ENCODE measurements around the gene RNPS1.

The RNPS1 gene

GRCh38 chr16:2234813-2235170, 33.1 kb downstream of the RNPS1 start:
- no peak for DNase-seq

DNA sequence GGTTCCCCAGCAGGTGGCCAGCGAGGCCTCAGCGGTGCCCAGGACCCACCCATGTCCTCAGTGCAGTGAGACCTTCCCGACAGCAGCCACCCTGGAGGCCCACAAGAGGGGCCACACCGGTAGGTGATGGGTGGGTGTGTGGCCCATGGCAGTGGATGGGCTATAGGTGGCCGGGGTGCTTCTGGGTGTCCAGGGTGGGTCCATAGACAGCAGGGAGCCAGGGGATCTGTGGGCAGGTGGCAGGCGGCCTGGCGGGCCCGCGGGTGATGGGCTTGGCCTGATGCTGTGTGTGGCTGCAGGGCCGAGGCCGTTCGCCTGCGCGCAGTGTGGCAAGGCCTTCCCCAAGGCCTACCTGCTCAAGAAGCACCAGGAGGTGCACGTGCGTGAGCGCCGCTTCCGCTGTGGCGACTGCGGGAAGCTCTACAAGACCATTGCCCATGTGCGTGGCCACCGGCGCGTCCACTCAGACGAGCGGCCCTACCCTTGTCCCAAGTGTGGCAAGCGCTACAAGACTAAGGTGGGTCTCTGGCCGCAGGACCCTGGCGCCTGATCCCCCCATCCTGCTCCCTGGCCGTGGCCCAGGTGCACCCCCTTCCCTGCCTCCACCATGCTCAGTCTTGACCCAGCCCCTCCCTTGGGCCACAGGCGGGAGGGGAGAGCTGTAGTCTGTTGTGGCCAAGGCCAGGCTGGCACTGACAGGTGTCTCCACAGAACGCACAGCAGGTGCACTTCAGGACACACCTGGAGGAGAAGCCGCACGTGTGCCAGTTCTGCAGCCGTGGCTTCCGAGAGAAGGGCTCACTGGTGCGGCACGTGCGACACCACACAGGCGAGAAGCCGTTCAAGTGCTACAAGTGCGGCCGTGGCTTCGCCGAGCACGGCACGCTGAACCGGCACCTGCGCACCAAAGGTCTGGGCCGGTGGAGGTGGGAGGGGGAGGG, 33.8 kb downstream of the RNPS1 start:
- DNase-seq, result no peak

- no peak for DNase-seq
Observed at GRCh38 chr16:2233046-2233775, 34.7 kb downstream of the RNPS1 start.

- DNase-seq, result no peak
Observed at GRCh38 chr16:2232094-2232990, 35.6 kb downstream of the RNPS1 start.

GRCh38 chr16:2231016-2231931, 36.7 kb downstream of the RNPS1 start:
- no peak for DNase-seq

DNA sequence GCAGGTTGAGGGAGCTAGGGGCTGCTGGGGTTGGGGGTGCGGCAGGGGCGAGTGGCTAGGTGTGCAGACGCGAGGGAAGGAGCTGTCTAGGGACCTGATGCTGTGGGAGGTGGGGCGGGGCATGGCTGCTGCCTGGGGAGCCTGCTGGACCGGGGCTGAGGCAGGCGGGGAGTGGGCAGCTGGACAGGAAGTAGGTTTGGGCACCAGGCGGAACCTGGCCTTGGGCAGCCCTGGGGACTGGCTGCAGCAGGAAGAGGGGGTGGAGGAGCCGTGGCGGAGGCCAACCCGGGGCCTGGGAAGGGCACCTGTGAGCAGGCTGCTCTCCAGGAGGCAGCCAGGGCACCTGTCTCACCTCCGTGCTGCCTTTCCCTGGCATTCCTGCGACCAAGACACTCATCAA, 37.5 kb downstream of the RNPS1 start:
- DNase-seq, result no peak

GRCh38 chr16:2229632-2230250, 38.2 kb downstream of the RNPS1 start:
- DNase-seq, result no peak

GRCh38 chr16:2229091-2229490, 38.8 kb downstream of the RNPS1 start:
- DNase-seq, result no peak

DNA sequence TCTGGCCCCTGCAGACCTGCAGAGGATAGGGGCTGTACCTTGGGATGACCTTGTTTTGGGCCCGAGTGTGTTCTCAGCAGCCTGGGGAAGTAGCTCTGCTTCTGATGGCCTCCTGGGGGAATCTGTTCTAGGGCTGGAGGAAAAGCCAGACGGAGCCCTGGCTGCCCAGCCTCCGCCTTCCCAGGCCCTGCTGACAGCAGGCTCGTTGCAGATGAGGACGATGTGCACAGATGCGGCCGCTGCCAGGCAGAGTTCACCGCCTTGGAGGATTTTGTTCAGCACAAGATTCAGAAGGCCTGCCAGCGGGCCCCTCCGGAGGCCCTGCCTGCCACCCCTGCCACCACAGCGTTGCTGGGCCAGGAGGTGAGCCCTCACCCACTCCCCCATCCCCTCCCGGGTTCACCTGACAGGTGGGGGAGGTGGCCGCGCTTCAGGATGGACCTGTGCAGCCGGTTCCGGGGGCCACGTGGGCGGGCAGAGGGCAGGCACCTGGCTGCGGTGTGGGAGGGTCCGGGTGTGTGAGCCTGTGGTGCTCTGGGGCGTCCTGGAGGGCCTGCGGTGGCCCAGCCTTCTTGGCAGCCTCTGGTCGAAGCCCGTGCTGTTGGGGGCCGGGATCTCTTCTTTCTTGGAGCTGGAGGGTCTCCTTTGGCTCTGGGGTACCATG, 39.6 kb downstream of the RNPS1 start:
- DNase-seq, result no peak

DNA sequence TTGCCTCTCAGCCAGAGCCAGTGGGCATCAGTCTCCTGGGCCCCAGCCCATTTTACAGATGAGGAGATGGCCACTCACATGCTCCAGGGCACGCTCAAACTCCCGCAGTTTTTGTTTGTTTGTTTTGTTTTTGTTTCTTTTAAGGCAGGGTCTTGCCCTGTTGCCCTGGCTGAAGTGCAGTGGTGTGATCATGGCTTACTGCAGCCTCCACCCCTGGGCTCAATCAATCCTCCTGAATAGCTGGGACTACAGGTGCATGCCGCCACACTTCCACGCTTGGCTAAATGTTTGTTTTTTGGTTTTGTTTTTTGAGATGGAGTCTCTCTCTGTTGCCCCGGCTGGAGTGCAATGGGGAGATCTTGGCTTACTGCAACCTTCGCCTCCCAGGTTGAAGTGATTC, 41.0 kb downstream of the RNPS1 start:
- no peak for DNase-seq

DNA sequence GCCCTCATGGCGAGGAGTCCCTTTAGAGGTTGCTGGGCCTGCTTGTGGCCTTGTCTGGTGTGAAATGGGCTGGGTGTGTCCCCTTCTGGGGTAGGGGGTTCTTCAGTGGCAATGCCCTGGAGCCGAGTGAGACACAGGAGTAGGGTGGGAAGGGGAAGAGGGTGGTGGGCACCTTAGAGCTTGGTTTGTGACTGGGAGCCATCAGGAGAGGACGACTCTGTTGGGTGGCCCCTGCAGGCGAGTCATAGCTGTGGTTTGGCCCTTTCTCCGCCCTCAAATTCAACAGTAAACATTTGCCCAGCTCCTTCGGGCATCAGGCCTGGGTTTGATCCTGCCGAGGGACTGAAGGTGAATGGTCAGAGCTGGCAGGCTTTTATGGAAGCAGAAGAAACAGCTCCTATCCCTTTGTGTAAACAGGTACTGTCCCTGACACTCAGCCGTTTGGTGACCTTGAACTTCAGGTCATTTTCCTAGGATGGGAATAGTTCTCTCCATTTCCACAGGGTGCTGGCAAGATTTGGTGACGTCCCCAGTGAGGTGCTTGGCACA, 41.6 kb downstream of the RNPS1 start:
- DNase-seq, result no peak

GRCh38 chr16:2223942-2224486, 43.9 kb downstream of the RNPS1 start:
- DNase-seq, result no peak

DNA sequence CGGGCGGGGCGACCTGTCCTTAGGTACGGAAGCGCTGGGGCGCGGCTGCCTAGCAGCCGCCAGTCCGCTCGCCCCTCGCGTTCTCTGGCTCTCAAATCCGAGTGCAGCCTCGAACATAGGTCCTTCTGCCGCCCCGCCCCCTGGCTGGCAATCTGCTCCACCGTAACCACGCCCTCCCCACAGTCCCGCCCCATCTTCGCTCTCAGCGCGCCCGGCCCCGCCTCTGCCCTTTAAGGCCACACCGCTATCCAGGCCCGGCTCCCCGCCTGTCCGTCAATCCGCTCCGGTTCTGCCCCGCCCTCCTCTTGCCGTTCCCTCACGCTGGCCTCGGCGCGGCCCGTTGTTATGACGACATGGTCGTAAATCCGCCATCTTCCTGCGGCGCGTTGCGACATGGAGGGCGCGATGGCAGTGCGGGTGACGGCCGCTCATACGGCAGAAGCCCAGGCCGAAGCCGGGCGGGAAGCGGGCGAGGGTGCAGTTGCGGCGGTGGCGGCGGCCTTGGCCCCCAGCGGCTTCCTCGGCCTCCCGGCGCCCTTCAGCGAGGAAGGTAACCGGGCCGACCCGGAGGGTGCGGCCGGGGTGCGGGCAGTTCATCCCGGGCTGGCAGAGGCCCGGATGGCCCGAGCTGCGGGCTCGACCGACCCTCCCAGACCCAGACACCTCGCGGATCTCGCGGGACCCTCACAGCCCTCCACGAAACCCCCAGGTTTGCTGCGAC, 44.5 kb downstream of the RNPS1 start, which contains the start of gene E4F1:
Gene E4F1, plus strand, starts transcription at position 371 of the 721 bp plus-strand sequence. Its CDS starts 23 bp downstream, at position 394.
- DNase-seq, result peak; percentile 95

DNA sequence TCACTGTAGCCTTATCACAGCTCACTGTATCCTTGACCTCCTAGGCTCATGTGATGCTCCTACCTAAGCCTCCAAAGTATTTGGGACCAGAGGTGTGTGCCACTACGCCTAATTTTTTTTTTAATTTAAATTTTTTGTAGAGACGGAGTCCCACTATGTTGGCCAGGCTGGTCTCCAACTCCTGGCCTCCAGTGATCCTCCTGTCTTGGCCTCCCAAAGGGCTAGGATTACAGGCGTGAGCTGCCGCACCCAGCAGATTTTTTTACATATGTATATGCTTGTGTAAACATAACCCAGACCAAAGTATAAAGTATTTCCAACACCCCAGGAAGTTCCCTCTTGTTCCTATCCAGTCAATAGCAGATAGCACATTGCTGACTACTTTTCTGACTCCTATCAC, 51.6 kb downstream of the RNPS1 start:
- DNase-seq, result no peak

GRCh38 chr16:2214719-2214968, 53.3 kb downstream of the RNPS1 start, which contains the start of gene PGP:
PGP (minus strand) TSS chr16:2214840; CDS start chr16:2214777, 63 bp downstream.
- no peak for DNase-seq

- no peak for DNase-seq
Observed at GRCh38 chr16:2213817-2214718, 53.9 kb downstream of the RNPS1 start.

GRCh38 chr16:2212362-2213324, 55.3 kb downstream of the RNPS1 start:
- DNase-seq, result no peak

Data from NCI-H1694 (cell line).